Medulla oblongata (tissue), 1 donor: ENCODE results near the gene PHF13.

Experiments
- DNase-seq: peaks from one replicate; pipeline ENCODE4 v3.0.0-alpha.2; 2015; ENCODE audit errors: extremely low spot score

PHF13 gene

GRCh38 chr1:6613361-6614018 is at the start of gene PHF13:
TSS of gene PHF13 (plus strand) at chr1:6613731. CDS start at chr1:6614067, 336 bp downstream.
- DNase-seq = peak; percentile 99

GRCh38 chr1:6569033-6569432 is 44.5 kb upstream of the PHF13 start:
- no peak for DNase-seq

GRCh38 chr1:6570100-6570499 is 43.4 kb upstream of the PHF13 start:
- DNase-seq = no peak

- DNase-seq = no peak
These were observed 42.5 kb upstream of the PHF13 start for GRCh38 chr1:6570987-6571386.

- DNase-seq = no peak
These were observed 40.7 kb upstream of the PHF13 start for GRCh38 chr1:6572653-6573383.

- DNase-seq = no peak
These were observed 39.4 kb upstream of the PHF13 start for GRCh38 chr1:6574025-6574620.

GRCh38 chr1:6574818-6575217 is 38.7 kb upstream of the PHF13 start:
- no peak for DNase-seq

GRCh38 chr1:6577831-6578525 is 35.6 kb upstream of the PHF13 start:
- peak; percentile 63 for DNase-seq

GRCh38 chr1:6578624-6579373 is 34.7 kb upstream of the PHF13 start:
- DNase-seq = no peak

- DNase-seq = peak; percentile 99
These were observed 34.0 kb upstream of the PHF13 start, which contains the start of gene ZBTB48 for GRCh38 chr1:6579374-6580118. TSS of gene ZBTB48 (plus strand) at chr1:6579994. CDS start at chr1:6580610, 616 bp downstream.

GRCh38 chr1:6580119-6580592 is 33.4 kb upstream of the PHF13 start:
- no peak for DNase-seq

GRCh38 chr1:6580593-6581409 is 32.7 kb upstream of the PHF13 start:
- no peak for DNase-seq

- no peak for DNase-seq
These were observed 31.8 kb upstream of the PHF13 start for GRCh38 chr1:6581561-6582305.

GRCh38 chr1:6582370-6582769 is 31.2 kb upstream of the PHF13 start:
- no peak for DNase-seq

- DNase-seq = no peak
These were observed 29.1 kb upstream of the PHF13 start for GRCh38 chr1:6584126-6585080.

- DNase-seq = no peak
These were observed 28.3 kb upstream of the PHF13 start for GRCh38 chr1:6585081-6585722.

GRCh38 chr1:6585841-6586240 is 27.7 kb upstream of the PHF13 start:
- DNase-seq = no peak
